Panc1 (cell line): Measurements from ENCODE around the gene EDRF1.

Experiments used
- CTCF ChIP-seq: fragments of 450-650 bp; IDR thresholded peaks from 2 replicates; pipeline ENCODE4 v1.5.1; 2017; ENCODE audit warnings: mild to moderate bottlenecking
- POLR2AphosphoS5 ChIP-seq: IDR thresholded peaks from 2 replicates; pipeline ENCODE4 v1.6.1; 2012; ENCODE audit warnings: mild to moderate bottlenecking, low read depth, low read length, moderate library complexity

GRCh38 chr10:125734823-125735222, 15.3 kb downstream of the EDRF1 start:
- TF ChIP-seq POLR2AphosphoS5 (no peak), CTCF (peak; percentile 6; the same call in 1 of the 2 replicates)
